H9 (cell line): ENCODE data around the gene MARCHF3. TPM values are rescaled to one million over a fixed set of nuclear protein-coding genes. Genes with fewer than 3 reads are reported as not detected.

Source experiments
- DNase-seq: peaks from one replicate; pipeline ENCODE4 v3.0.0-alpha.2; 2017
- H2AFZ ChIP-seq: one replicate; pipeline ENCODE4 v1.6.1; 2013; ENCODE audit warnings: mild to moderate bottlenecking, low read length, control low read depth, moderate library complexity
- H2AK5ac ChIP-seq: 2 replicates; pipeline ENCODE4 v1.6.1; 2013; ENCODE audit warnings: low read length, control low read depth, mixed read lengths; ENCODE audit not compliant: insufficient read length
- H2BK120ac ChIP-seq: one replicate; pipeline ENCODE4 v1.6.1; 2013; ENCODE audit warnings: low read depth, mild to moderate bottlenecking, low read length, control low read depth, inconsistent platforms; ENCODE audit not compliant: poor library complexity, severe bottlenecking
- H2BK12ac ChIP-seq: 2 replicates; pipeline ENCODE4 v1.6.1; 2013; ENCODE audit warnings: low read length, control low read depth, mixed read lengths, low read depth; ENCODE audit not compliant: insufficient read length
- H2BK15ac ChIP-seq: 2 replicates; pipeline ENCODE4 v1.6.1; 2013; ENCODE audit warnings: low read depth, low read length, control low read depth
- H2BK20ac ChIP-seq: one replicate; pipeline ENCODE4 v1.6.1; 2013; ENCODE audit warnings: low read depth, mild to moderate bottlenecking, low read length, control low read depth, inconsistent platforms; ENCODE audit not compliant: poor library complexity, severe bottlenecking
- H2BK5ac ChIP-seq: 2 replicates; pipeline ENCODE4 v1.6.1; 2013; ENCODE audit warnings: low read length, control low read depth, mixed read lengths; ENCODE audit not compliant: insufficient read length
- H3K14ac ChIP-seq: 2 replicates; pipeline ENCODE4 v1.6.1; 2013; ENCODE audit warnings: low read length, control low read depth; ENCODE audit not compliant: insufficient read depth
- H3K18ac ChIP-seq: 2 replicates; pipeline ENCODE4 v1.6.1; 2013; ENCODE audit warnings: low read depth, mild to moderate bottlenecking, mixed read lengths, low read length, control low read depth; ENCODE audit not compliant: insufficient read length
- H3K23ac ChIP-seq: 2 replicates; pipeline ENCODE4 v1.6.1; 2013; ENCODE audit warnings: low read length, control low read depth, mixed read lengths, low read depth; ENCODE audit not compliant: insufficient read length
- H3K23me2 ChIP-seq: 2 replicates; pipeline ENCODE4 v1.6.1; 2013; ENCODE audit warnings: low read depth, mild to moderate bottlenecking, mixed read lengths, low read length, control low read depth; ENCODE audit not compliant: insufficient read length, poor library complexity, severe bottlenecking
- H3K27ac ChIP-seq: 2 replicates; pipeline ENCODE4 v1.5.1; 2013; ENCODE audit warnings: low read length, control low read depth, mixed read lengths, low read depth; ENCODE audit not compliant: insufficient read length
- H3K27me3 ChIP-seq: 2 replicates; pipeline ENCODE4 v1.6.1; 2013; ENCODE audit warnings: low read length, control low read depth, inconsistent platforms; ENCODE audit not compliant: insufficient read depth
- H3K4ac ChIP-seq: 2 replicates; pipeline ENCODE4 v1.6.1; 2013; ENCODE audit warnings: low read depth, mild to moderate bottlenecking, control low read depth, inconsistent platforms, low read length, moderate library complexity
- H3K4me1 ChIP-seq: 2 replicates; pipeline ENCODE4 v1.6.1; 2013; ENCODE audit warnings: low read length, control low read depth, inconsistent platforms; ENCODE audit not compliant: insufficient read depth
- H3K4me2 ChIP-seq: 2 replicates; pipeline ENCODE4 v1.6.1; 2013; ENCODE audit warnings: low read length, control low read depth, mixed read lengths; ENCODE audit not compliant: insufficient read length, insufficient read depth
- H3K56ac ChIP-seq: 2 replicates; pipeline ENCODE4 v1.6.1; 2013; ENCODE audit warnings: low read depth, mild to moderate bottlenecking, mixed read lengths, low read length, control low read depth; ENCODE audit not compliant: insufficient read length
- H3K79me1 ChIP-seq: 2 replicates; pipeline ENCODE4 v1.6.1; 2013; ENCODE audit warnings: low read depth, mild to moderate bottlenecking, moderate library complexity, low read length, control low read depth, inconsistent platforms; ENCODE audit not compliant: insufficient read depth, poor library complexity, severe bottlenecking
- H3K79me2 ChIP-seq: 2 replicates; pipeline ENCODE4 v1.6.1; 2013; ENCODE audit warnings: low read length, control low read depth, inconsistent platforms; ENCODE audit not compliant: insufficient read depth
- H3K9ac ChIP-seq: 2 replicates; pipeline ENCODE4 v1.6.1; 2013; ENCODE audit warnings: low read length, control low read depth, mixed read lengths; ENCODE audit not compliant: insufficient read length; ENCODE audit errors: extremely low read depth
- H3K9me3 ChIP-seq: one replicate; pipeline ENCODE4 v1.6.1; 2013; ENCODE audit warnings: low read depth, low read length, inconsistent platforms; ENCODE audit not compliant: control insufficient read depth
- H3T11ph ChIP-seq: one replicate; pipeline ENCODE4 v1.6.1; 2013; ENCODE audit warnings: mild to moderate bottlenecking, low read length, control low read depth, inconsistent platforms
- H4K20me1 ChIP-seq: one replicate; pipeline ENCODE4 v1.6.1; 2013; ENCODE audit not compliant: control insufficient read depth, insufficient read length, insufficient read depth
- H4K5ac ChIP-seq: 2 replicates; pipeline ENCODE4 v1.6.1; 2013; ENCODE audit warnings: low read depth, mild to moderate bottlenecking, mixed read lengths, low read length, control low read depth; ENCODE audit not compliant: insufficient read length
- H4K8ac ChIP-seq: replicated peaks from 2 replicates; pipeline ENCODE4 v1.6.1; 2013; ENCODE audit warnings: low read length, control low read depth, mixed read lengths, low read depth; ENCODE audit not compliant: insufficient read length
- H4K91ac ChIP-seq: 2 replicates; pipeline ENCODE4 v1.6.1; 2013; ENCODE audit warnings: low read depth, mild to moderate bottlenecking, moderate library complexity, mixed read lengths, low read length, control low read depth; ENCODE audit not compliant: insufficient read length
- H3K27ac Mint-ChIP-seq, 3 experiments: 2 replicates in 2 of 3; 3 replicates in 1 of 3; pipeline ENCODE4 v1.8.0; 2020 to 2021; ENCODE audit warnings: mixed read lengths in 3 of 3, mild to moderate bottlenecking in 1 of 3, moderate library complexity in 1 of 3
- H3K27me3 Mint-ChIP-seq: 2 replicates; pipeline ENCODE4 v1.8.0; 2021; ENCODE audit warnings: low read depth, mild to moderate bottlenecking, moderate library complexity, mixed read lengths
- H3K36me3 Mint-ChIP-seq, 3 experiments: 2 replicates in 2 of 3; 3 replicates in 1 of 3; pipeline ENCODE4 v1.8.0; 2020 to 2021; ENCODE audit warnings: low read depth in 3 of 3, mixed read lengths in 3 of 3; ENCODE audit not compliant: insufficient read depth in 1 of 3
- H3K4me1 Mint-ChIP-seq, 2 experiments: 2 replicates each; pipeline ENCODE4 v1.8.0; 2020; ENCODE audit warnings: mixed read lengths in 2 of 2
- H3K4me3 Mint-ChIP-seq, 2 experiments: 2 replicates in 1 of 2; 3 replicates in 1 of 2; pipeline ENCODE4 v1.8.0; 2020 to 2021; ENCODE audit warnings: mild to moderate bottlenecking in 2 of 2, mixed read lengths in 2 of 2, moderate library complexity in 1 of 2
- H3K9me3 Mint-ChIP-seq, 2 experiments: 2 replicates in 1 of 2; 3 replicates in 1 of 2; pipeline ENCODE4 v1.8.0; 2020; ENCODE audit warnings: mild to moderate bottlenecking in 2 of 2, mixed read lengths in 2 of 2, moderate library complexity in 1 of 2
- CTCF ChIP-seq: fragments of 200-600 bp; sonication (generic); conservative IDR thresholded peaks from 3 replicates; pipeline ENCODE4 v1.8.0; 2021; ENCODE audit warnings: antibody characterized with exemption, mild to moderate bottlenecking
- WGBS: extraction: QIAGEN DNeasy Blood & Tissue Kit; methylation state at CpG from one replicate; pipeline ENCODE4 v1.1.7; 2013; ENCODE audit warnings: missing lambda C conversion rate, low lambda C conversion rate, mixed read lengths; ENCODE audit not compliant: insufficient read length; ENCODE audit errors: extremely low coverage; 5-methylcytosine and 5-hydroxymethylcytosine counted together
- total RNA-seq: library from RNA; stranded (reverse); gene quantifications from 2 replicates; pipeline ENCODE4 v1.2.1, GENCODE V29; 2021

Gene MARCHF3
- total RNA-seq, 1 experiment from 2014 or later = 17.7 TPM

- no peak overlapping the region for H3K9ac ChIP-seq
- no peak overlapping the region for H3K14ac ChIP-seq
- no peak overlapping the region for H3K23ac ChIP-seq
- H3K4me3 Mint-ChIP-seq = no peak overlapping the region
- H2AK5ac ChIP-seq = no peak overlapping the region
- H3K79me2 ChIP-seq = no peaks in the 10 kb centered on the region
- no peak overlapping the region for H4K5ac ChIP-seq
- no peaks in the 10 kb centered on the region for H3K23me2 ChIP-seq
- no peak overlapping the region for H4K91ac ChIP-seq
- H3K4me1 ChIP-seq = no peaks in the 10 kb centered on the region
- no peak overlapping the region; a peak in 1 of 7 replicates for H3K27ac Mint-ChIP-seq
- H3K9me3 Mint-ChIP-seq = peaks cover 35% of the 10 kb centered on the region in 2 experiments
- H3K79me1 ChIP-seq = no peaks in the 10 kb centered on the region
- TF ChIP-seq CTCF = no peak
- no peak for DNase-seq
- no peak overlapping the region for H2BK20ac ChIP-seq
- no peak overlapping the region for H2BK15ac ChIP-seq
- no CpG with 5 or more reads among the region's 3 CpGs for WGBS
- H3K9me3 ChIP-seq = peaks cover 13% of the 10 kb centered on the region
- no peak overlapping the region for H3K4ac ChIP-seq
- H3T11ph ChIP-seq = no peak overlapping the region
- no peaks in the 10 kb centered on the region for H3K27me3 Mint-ChIP-seq
- H2BK12ac ChIP-seq = no peak overlapping the region
- H3K18ac ChIP-seq = no peak overlapping the region
- peaks cover 0 to 7% of the 10 kb centered on the region in 2 experiments; a peak in 3 of 4 replicates for H3K4me1 Mint-ChIP-seq
- H3K27me3 ChIP-seq = no peaks in the 10 kb centered on the region
- H3K27ac ChIP-seq = no peak overlapping the region
- H2AFZ ChIP-seq = no peak overlapping the region
- peaks cover 42 to 48% (median 48%) of the 10 kb centered on the region in 3 experiments for H3K36me3 Mint-ChIP-seq
- H2BK5ac ChIP-seq = no peak overlapping the region
- no peaks in the 10 kb centered on the region for H4K20me1 ChIP-seq
- no peak overlapping the region for H4K8ac ChIP-seq
- H3K56ac ChIP-seq = no peak overlapping the region
- no peak overlapping the region for H3K4me2 ChIP-seq
- no peak overlapping the region for H2BK120ac ChIP-seq
Observed at GRCh38 chr5:126911986-126912385, 118.4 kb downstream of the MARCHF3 start.
